RWPE2 (cell line): ENCODE measurements around the gene EEF1AKMT3.

Source experiments
- ATAC-seq: fragments of 200-7000 bp; cut with Tn5 transposase; 3 replicates; pipeline ENCODE4 v1.9.1; 2021; ENCODE audit warnings: low read depth
- DNase-seq: peaks from one replicate; pipeline ENCODE4 v3.0.0-alpha.2; 2020; ENCODE audit warnings: low spot score
- H3K27ac ChIP-seq: fragments of 450-650 bp; 2 replicates; pipeline ENCODE4 v1.5.1; 2017; ENCODE audit warnings: mild to moderate bottlenecking; ENCODE audit not compliant: poor library complexity, severe bottlenecking
- H3K27me3 ChIP-seq: fragments of 250-450 bp; sonication (Bioruptor Pico); 2 replicates; pipeline ENCODE4 v1.5.1; 2021; ENCODE audit warnings: mild to moderate bottlenecking, moderate library complexity; ENCODE audit not compliant: insufficient read depth, poor library complexity, severe bottlenecking
- H3K36me3 ChIP-seq: fragments of 250-450 bp; sonication (Bioruptor Pico); 2 replicates; pipeline ENCODE4 v1.5.1; 2020; ENCODE audit warnings: low read depth, mild to moderate bottlenecking, moderate library complexity
- H3K4me1 ChIP-seq: fragments of 250-450 bp; sonication (Bioruptor Pico); 2 replicates; pipeline ENCODE4 v1.5.1; 2021; ENCODE audit warnings: mild to moderate bottlenecking, moderate library complexity; ENCODE audit not compliant: insufficient read depth, poor library complexity, severe bottlenecking
- H3K4me3 ChIP-seq: fragments of 250-450 bp; sonication (Bioruptor Pico); 2 replicates; pipeline ENCODE4 v1.5.1; 2021; ENCODE audit warnings: mild to moderate bottlenecking, moderate library complexity; ENCODE audit not compliant: severe bottlenecking
- H3K9me3 ChIP-seq: fragments of 250-450 bp; sonication (Bioruptor Pico); 2 replicates; pipeline ENCODE4 v1.5.1; 2021; ENCODE audit warnings: mild to moderate bottlenecking, moderate library complexity; ENCODE audit not compliant: severe bottlenecking
- CTCF ChIP-seq: fragments of 450-650 bp; IDR thresholded peaks from one replicate; pipeline ENCODE4 v1.5.1; 2017; ENCODE audit warnings: mild to moderate bottlenecking, moderate library complexity; ENCODE audit not compliant: poor library complexity, severe bottlenecking

The EEF1AKMT3 gene

GRCh38 chr12:57724936-57725740, 47.3 kb upstream of the EEF1AKMT3 start:
- DNase-seq (no peak), ATAC-seq (no peak)
- no peak overlapping the region for H3K4me3 ChIP-seq
- H3K27me3 ChIP-seq: no peaks in the 10 kb centered on the region
- no peak for TF ChIP-seq CTCF
- H3K27ac ChIP-seq: no peak overlapping the region
- H3K9me3 ChIP-seq: no peaks in the 10 kb centered on the region
- H3K4me1 ChIP-seq: no peaks in the 10 kb centered on the region
- H3K36me3 ChIP-seq: no peaks in the 10 kb centered on the region; the same call in 1 of the 2 replicates

GRCh38 chr12:57725851-57726150, 46.6 kb upstream of the EEF1AKMT3 start:
- peak overlapping the region; percentile 46 for H3K27ac ChIP-seq
- DNase-seq: no peak

GRCh38 chr12:57726151-57726883, 46.1 kb upstream of the EEF1AKMT3 start:
- TF ChIP-seq CTCF: peak; percentile 96
- no peaks in the 10 kb centered on the region for H3K27me3 ChIP-seq
- no peaks in the 10 kb centered on the region for H3K36me3 ChIP-seq
- peak overlapping the region; percentile 46 for H3K27ac ChIP-seq
- DNase-seq (no peak), ATAC-seq (peak; percentile 86)
- no peaks in the 10 kb centered on the region for H3K9me3 ChIP-seq
- peak overlapping the region; percentile 67 for H3K4me3 ChIP-seq
- no peaks in the 10 kb centered on the region for H3K4me1 ChIP-seq

More at GRCh38 chr12:57725851-57726150, 46.6 kb upstream of the EEF1AKMT3 start:
- H3K4me3 ChIP-seq: peak overlapping the region; percentile 67
- no peak for TF ChIP-seq CTCF
- no peaks in the 10 kb centered on the region for H3K27me3 ChIP-seq
- H3K9me3 ChIP-seq: no peaks in the 10 kb centered on the region
- ATAC-seq: peak; percentile 5; the same call in 2 of the 3 replicates
- no peaks in the 10 kb centered on the region for H3K36me3 ChIP-seq
- no peaks in the 10 kb centered on the region for H3K4me1 ChIP-seq

GRCh38 chr12:57726884-57727757, 45.3 kb upstream of the EEF1AKMT3 start:
- Histone ChIP-seq H3K4me3 (peak overlapping the region; percentile 67), H3K9me3 (no peaks in the 10 kb centered on the region), H3K27me3 (no peaks in the 10 kb centered on the region), H3K36me3 (no peaks in the 10 kb centered on the region), H3K27ac (peak overlapping the region; percentile 46), H3K4me1 (no peaks in the 10 kb centered on the region)
- ATAC-seq: peak; percentile 5; the same call in 1 of the 3 replicates
- no peak for TF ChIP-seq CTCF
- no peak for DNase-seq
